Measurements from ENCODE around the gene SZT2.
"Not testable (repeated sequence)": the region's sequence is repeated elsewhere in the genome, so short reads cannot be mapped to it uniquely, and the experiment has no call there.

GRCh38 chr1:43458379-43458778 lies 68.7 kb downstream of the SZT2 start:
- TF ChIP-seq CTCF (IDR thresholded peaks at IDR 0.05; ENCODE audit: low read depth, low read length, poor library complexity, severe bottlenecking); EZH2phosphoT487 (IDR thresholded peaks at IDR 0.05; ENCODE audit: borderline replicate concordance, low read length): not testable (repeated sequence)

All from DOHH2 (cell line).